Fibroblast of skin of abdomen (primary cell): Measurements from ENCODE around the gene VOPP1.
"Not testable (repeated sequence)": the region's sequence is repeated elsewhere in the genome, so short reads cannot be mapped to it uniquely, and the experiment has no call there.

Experiments used
- DNase-seq: peaks from one replicate; pipeline ENCODE4 v3.0.0-alpha.2; 2013

Gene VOPP1

DNA sequence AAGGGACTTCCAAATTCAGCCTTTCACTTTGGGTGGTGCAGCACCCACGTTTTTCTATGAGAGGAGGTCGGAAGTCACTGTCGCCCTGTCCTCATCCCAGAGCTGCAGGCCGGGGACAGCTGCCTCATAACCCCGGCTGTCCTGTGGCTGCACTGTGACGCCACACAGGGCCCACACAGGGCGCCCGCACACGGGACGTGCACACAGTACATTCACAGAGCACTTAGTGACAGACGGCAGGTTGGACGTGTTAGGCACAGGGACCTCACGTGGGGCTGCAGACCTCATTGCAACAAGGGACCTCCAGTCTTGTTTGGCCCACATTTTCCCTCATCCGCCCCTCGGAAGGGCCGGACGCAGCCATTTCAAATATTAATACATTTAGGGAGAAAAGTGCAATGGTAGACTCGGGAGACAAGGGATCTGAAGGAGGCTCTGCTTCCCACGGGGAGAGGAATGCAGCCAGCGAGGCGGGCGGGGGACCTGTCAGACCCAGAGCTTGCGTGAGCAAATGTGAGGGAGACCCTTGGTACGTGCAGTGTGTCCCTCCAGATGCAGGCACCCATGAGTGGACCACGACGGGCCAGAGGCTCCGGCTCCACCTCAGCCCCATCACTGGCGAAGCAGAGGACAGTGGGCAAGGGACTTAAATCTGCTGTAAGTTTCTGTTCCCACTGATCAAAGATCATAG is 86.7 kb downstream of the VOPP1 start:
- DNase-seq, result no peak

DNA sequence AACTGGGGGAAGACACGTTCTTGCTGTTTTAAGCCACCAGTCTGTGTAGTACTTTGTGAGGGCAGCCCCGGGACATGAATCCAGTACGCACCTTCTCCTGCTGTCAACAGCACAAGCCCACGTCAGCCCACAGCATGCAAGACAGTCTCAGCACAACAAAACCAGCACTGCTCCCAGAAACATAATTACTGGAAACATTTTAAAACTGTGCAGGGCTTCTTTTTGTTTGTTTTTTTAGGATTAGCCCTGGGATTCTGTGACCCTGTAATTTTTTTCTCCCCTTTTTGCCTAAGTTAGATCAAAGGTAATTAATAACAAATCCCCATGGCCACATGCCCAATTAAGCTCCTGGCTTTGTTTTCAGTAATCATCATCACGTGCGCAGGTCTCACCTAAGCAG is 87.5 kb downstream of the VOPP1 start:
- no peak for DNase-seq

- DNase-seq, result no peak
These were observed 88.1 kb downstream of the VOPP1 start for GRCh38 chr7:55484241-55484640.

DNA sequence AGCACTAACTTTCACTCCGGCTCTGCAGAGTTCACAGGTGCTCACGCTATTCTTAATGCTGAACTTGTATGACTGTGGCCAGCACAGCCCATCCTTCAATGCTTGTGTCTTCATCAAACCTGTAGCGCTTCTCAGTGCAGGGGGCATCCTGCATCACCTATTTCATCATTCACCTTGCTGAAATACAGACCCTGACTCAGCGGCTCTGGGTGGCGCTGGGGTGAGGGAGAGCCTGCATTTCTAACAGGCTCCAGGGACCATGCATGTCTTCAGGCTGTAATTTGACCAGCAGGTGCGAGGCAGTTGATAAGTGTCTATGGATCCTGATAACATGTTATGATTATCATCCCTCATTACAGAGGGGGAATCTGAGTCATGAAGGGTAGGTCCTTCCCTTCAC is 89.3 kb downstream of the VOPP1 start:
- DNase-seq, result no peak

DNA sequence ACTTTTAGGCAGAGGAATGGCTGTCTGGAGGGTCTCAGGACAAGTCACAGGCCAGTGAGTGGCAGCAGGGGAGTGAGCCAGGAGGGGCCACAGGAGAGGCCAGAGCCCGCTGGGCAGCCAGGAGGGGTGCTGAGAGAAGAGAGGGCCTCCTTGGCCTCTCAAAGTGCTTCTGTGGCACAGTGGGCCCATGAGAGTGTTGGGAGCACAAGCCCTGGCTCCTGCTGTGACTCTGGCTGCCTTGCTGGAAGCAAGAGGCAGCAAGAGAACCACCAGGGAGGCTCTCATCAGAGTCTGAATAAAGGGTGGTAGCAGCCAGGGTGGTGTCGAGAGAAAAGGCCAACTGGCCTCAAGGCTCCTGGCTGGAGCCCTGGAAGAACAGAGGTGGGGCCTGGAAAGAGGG is 91.1 kb downstream of the VOPP1 start:
- DNase-seq, result no peak

GRCh38 chr7:55478700-55479099 is 93.6 kb downstream of the VOPP1 start:
- no peak for DNase-seq

GRCh38 chr7:55477781-55478374 is 94.4 kb downstream of the VOPP1 start:
- peak; percentile 92 for DNase-seq

DNA sequence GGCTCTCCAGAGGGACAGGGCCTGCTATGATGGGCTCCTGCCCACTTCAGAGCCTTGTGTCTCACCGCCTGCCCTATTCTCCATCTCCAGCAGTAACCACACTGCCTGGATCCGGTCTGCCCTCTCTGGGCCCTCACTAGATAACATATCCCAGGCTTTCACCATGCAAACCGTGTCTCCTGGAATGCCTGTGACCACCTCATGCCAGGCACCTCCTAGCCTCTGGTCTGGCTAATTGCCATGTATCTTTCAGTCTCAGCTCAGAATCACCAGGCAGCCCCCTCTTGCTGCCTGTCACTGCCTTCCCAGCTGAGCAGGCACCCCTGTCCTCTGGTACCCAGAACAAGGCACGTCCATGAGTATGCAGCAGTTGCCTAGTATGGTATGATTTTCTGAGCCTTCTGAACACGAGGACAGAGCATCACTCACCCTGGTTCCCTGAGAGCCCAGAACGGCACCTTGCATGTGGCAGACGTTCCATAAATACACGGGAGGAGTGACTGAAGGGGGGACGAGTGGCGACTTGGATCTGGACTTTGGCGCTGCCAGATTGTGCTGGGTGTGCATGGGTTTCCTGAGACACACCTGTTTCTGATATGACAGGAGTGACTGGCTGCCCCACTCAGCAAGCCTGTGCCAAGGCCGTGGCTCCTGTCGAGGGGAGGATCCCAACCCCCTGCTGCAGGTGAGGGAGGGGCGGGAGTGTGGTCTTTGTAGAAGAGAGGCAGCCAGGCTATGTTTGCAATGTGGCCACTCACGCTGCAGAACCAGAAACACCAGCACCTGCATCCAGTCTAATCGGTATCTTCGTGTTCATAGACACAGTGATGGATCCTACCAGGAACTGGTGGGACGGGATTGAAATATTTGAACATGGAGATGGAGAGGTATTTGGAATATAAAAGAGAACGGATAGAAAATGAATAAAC is 95.2 kb downstream of the VOPP1 start:
- DNase-seq, result no peak

GRCh38 chr7:55475855-55476803 is 96.2 kb downstream of the VOPP1 start:
- peak; percentile 71 for DNase-seq

DNA sequence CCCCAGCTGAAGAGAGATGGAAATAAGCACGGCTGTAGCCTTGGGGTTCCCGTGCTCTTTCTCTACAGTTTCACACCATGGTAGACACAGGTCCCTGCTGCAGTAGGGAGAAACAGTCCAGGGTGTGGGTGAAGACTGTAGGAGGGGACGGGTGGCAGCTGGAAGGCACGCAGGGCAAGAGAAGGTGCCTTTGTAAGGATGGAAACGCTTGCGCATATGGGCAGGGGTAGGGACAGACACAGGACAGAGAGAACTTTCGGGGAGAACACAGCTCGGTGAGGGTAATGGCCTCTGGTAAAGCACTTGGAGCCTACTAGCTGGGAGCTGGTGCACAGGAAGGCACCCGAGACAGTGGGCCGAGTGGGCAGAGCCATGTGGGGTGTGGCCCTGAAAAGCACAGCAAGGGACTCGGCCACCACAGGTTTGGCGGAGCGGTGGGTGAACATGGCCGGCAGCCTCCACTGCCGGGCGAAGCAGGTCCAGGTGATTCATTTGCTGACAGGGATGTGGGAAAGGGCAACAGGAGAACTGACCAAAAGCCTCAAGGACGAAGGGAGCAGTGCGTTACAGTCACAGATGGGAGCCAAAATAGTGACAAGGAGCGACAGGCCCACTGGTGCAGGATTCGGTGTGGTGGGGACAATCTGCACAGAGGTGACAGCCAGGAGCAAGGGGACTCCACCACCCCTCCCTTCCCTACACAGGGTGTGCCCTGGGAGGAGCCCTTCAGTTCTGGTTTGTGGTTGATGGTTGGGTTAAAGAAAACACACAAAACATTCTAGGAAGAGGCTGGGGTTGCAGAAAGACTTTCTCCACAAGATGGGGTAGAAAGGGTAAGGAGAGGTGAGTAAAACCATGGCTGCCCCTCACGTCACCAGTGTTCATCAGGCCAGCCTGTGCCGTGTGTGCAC is 97.1 kb downstream of the VOPP1 start:
- no peak for DNase-seq

- no peak for DNase-seq
These were observed 98.4 kb downstream of the VOPP1 start for GRCh38 chr7:55473932-55474331.

- no peak for DNase-seq
These were observed 99.2 kb downstream of the VOPP1 start for GRCh38 chr7:55472928-55473725.

DNA sequence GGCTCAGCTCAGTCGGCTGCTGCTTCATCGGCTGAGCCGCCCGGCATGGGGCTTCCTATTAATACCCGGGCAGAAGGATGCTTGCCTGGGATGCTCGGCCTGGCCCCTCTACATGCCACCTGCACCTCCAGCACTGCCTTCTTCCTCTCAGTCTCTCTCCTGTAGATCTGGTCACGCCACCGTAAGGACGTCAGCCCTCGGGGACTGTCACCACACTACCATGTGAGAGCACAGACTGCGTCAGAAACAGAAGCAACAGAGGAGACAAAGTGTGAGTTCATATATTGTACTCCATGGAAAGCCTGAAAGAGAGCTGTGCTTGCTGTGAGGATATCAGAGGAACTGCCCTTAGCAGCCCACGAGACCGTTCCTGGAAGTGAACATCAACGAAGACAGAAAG is 99.9 kb downstream of the VOPP1 start:
- not testable (repeated sequence) for DNase-seq

DNA sequence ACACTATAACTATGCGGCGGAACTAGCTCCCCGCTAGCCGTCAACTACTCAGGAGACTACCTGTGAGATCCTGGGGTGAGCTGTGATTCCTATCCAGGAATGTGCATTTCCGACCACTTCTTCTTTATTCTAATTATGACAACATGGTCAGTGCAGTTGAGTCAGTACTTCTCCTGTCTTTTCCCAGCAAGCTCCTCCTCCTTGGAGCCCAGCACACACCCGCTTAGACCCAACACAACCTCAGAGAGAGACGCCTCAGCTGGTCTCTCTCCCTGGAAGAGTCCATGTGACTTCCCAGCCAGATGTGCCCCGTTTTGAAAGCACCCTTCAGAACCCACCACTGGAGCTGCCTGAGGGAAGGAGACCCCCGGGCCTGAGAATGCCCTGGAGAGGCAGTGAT is 100.7 kb downstream of the VOPP1 start:
- not testable (repeated sequence) for DNase-seq

GRCh38 chr7:55470261-55470660 is 102.0 kb downstream of the VOPP1 start:
- no peak for DNase-seq

DNA sequence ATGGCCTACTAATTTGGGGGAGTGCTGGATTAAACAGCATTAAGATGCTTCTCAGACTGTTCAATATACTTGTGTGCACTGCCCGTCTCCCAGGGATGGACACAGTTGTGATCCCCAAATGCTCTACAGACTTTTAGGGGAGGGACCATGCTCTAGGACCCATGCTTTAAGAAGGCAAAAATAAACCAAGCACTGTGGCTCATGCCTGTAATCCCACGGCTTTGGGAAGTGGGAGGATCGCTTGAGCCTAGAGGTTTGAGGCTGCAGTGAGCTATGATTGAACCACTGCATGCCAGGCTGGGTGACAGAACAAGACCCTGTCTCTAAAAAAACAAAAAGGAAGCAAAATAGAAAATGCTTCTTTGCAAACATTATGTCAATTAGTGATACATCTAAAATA is 102.6 kb downstream of the VOPP1 start:
- DNase-seq, result no peak

DNA sequence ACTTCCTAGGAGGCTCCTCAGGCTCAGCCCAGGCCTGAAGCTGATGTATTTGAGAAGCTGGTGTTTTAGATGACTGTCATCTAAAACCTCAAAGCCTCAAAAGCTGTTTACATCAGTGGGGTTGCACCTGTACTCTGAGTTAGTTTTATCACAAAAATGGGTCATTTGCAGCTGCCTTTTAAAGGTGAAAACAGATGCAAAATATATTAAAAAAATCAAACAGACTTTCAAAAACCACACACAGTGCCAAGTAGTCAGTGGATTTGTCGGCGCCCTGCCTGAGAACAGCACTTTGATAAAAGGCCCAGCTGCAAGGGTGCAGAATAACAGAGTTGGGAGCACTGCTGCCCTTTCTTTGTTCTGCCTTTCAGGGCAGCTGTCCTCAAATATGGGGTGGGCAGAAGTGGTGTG is 103.0 kb downstream of the VOPP1 start:
- no peak for DNase-seq

GRCh38 chr7:55468495-55468894 is 103.8 kb downstream of the VOPP1 start:
- DNase-seq, result no peak

DNA sequence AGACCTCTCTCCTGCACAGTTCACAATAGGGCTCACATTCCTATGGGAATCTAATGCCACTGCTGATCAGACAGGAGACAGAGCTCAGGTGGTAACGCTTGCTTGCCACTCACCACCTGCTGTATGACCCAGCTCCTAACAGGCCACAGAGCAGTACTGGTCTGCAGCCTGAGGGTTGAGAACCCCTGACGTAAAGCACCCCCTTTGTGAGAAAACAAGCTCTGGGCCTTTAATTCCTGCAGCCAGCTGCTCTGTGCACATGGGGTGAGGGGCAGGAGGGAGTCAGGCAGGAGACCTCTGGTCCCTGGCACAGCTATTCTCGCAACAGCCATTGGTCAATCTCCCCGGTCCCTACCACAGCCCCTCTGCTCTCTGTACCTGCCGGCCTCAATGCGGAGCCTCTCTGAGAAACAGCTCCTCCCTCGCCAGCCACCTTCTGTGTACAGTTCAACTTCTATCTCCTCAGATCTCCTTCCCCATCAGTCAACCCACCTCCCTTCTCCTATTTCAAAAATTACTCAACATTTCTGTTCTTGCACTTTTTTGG is 105.2 kb downstream of the VOPP1 start:
- no peak for DNase-seq

GRCh38 chr7:55465691-55466090 is 106.6 kb downstream of the VOPP1 start:
- no peak for DNase-seq
